B cell (primary cell): ENCODE results near the gene EMID1.

Experiments used
- CTCF ChIP-seq: fragments of 200-600 bp; IDR thresholded peaks from one replicate; pipeline ENCODE4 v1.8.0; 2022; ENCODE audit warnings: antibody characterized with exemption, mild to moderate bottlenecking
- EZH2 ChIP-seq: IDR thresholded peaks from 2 replicates; pipeline ENCODE4 v1.6.1; 2012; ENCODE audit warnings: borderline replicate concordance, low read depth, mild to moderate bottlenecking, moderate library complexity, low read length; ENCODE audit not compliant: insufficient read depth, poor library complexity, severe bottlenecking

- TF ChIP-seq CTCF (no peak), EZH2 (no peak)
Observed at GRCh38 chr22:29207562-29208501, 2.1 kb downstream of the EMID1 start.
